ENCODE results near the gene RBBP8NL.
"Not testable (repeated sequence)": the region's sequence is repeated elsewhere in the genome, so short reads cannot be mapped to it uniquely, and the experiment has no call there.

DNA sequence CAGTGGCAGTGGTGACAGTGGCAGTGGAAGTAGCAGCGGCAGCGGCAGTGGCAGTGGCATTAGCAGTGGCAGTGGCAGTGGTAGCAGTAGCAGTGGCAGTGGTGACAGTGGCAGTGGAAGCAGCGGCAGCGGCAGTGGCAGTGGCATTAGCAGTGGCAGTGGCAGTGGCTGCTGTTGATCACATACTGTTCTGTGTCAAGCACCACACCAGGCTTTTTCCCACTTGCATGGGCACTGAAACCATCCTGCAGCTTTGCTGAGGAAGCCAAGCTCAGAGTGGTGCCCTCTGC, 1.3 kb downstream of the RBBP8NL start:
- TF ChIP-seq, protein P1, sequence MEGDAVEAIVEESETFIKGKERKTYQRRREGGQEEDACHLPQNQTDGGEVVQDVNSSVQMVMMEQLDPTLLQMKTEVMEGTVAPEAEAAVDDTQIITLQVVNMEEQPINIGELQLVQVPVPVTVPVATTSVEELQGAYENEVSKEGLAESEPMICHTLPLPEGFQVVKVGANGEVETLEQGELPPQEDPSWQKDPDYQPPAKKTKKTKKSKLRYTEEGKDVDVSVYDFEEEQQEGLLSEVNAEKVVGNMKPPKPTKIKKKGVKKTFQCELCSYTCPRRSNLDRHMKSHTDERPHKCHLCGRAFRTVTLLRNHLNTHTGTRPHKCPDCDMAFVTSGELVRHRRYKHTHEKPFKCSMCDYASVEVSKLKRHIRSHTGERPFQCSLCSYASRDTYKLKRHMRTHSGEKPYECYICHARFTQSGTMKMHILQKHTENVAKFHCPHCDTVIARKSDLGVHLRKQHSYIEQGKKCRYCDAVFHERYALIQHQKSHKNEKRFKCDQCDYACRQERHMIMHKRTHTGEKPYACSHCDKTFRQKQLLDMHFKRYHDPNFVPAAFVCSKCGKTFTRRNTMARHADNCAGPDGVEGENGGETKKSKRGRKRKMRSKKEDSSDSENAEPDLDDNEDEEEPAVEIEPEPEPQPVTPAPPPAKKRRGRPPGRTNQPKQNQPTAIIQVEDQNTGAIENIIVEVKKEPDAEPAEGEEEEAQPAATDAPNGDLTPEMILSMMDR (IDR thresholded peaks at IDR 0.05): not testable (repeated sequence)
- not testable (repeated sequence) for TF ChIP-seq POLR2A (IDR thresholded peaks at IDR 0.05)

Data from adrenal gland (tissue), 5 donors.